Measurements from ENCODE around the gene PDC.
"Not testable (repeated sequence)": the region's sequence is repeated elsewhere in the genome, so short reads cannot be mapped to it uniquely, and the experiment has no call there.

Gene PDC

DNA sequence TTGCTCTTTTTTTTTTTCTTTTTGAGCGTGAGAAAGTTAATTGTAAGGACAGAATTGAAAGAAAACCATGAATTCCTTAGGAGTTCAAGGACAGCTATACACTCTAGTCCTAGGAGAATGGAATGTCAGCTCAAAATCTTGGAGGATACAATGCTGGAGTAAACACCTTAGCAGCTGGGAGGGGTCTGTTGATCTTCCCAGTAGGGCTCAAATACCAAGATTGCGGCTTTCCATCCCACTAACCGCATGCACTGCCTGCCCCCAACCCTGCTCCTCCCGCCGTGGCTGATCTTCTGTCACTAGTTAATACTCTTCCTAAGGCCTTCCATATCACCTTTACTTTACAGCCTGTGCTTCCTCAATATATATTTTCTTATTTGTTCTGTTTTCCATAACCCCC lies 2.6 kb upstream of the PDC start:
- Histone ChIP-seq H3K27ac (ENCODE audit: low read length, poor library complexity, severe bottlenecking) (no peak overlapping the region), H2BK5ac (ENCODE audit: low read depth, low read length, poor library complexity, severe bottlenecking) (no peak overlapping the region)
- DNase-seq: no peak

GRCh38 chr1:186459161-186459560 lies 1.8 kb downstream of the PDC start:
- H3K4me1 ChIP-seq (ENCODE audit: control insufficient read depth, insufficient read depth, low read depth, low read length); H3K36me3 ChIP-seq (ENCODE audit: control insufficient read depth in 1 of 2, insufficient read depth in 2 of 2, low read depth in 1 of 2, low read length in 2 of 2); H2BK5ac ChIP-seq (ENCODE audit: low read depth, low read length, poor library complexity, severe bottlenecking); H3K27me3 ChIP-seq (ENCODE audit: control insufficient read depth in 1 of 2, insufficient read depth in 1 of 2, low read length in 2 of 2); H3K27ac ChIP-seq (ENCODE audit: low read length, poor library complexity, severe bottlenecking); H3K4ac ChIP-seq (ENCODE audit: low read depth in 1 of 2, low read length in 2 of 2); H3K4me2 ChIP-seq (ENCODE audit: low read length, poor library complexity, severe bottlenecking); H4K8ac ChIP-seq (ENCODE audit: low read length); H2BK12ac ChIP-seq (ENCODE audit: low read length in 2 of 2); H3K79me1 ChIP-seq (replicated peaks; ENCODE audit: low read length, poor library complexity, severe bottlenecking); H3K14ac ChIP-seq (ENCODE audit: low read length in 2 of 2); H2BK120ac ChIP-seq (ENCODE audit: low read depth, low read length); H2AFZ ChIP-seq (ENCODE audit: low read depth, low read length); DNase-seq; H3K4me3 ChIP-seq (ENCODE audit: insufficient read depth in 1 of 2, low read depth in 1 of 2, low read length in 2 of 2); H3K18ac ChIP-seq (ENCODE audit: low read depth in 1 of 2, low read length in 2 of 2); H4K91ac ChIP-seq (ENCODE audit: low read length); H3K9ac ChIP-seq (ENCODE audit: low read length); H2AK5ac ChIP-seq (ENCODE audit: low read length, severe bottlenecking); H3K9me3 ChIP-seq (ENCODE audit: control insufficient read depth, low read length); H2BK15ac ChIP-seq (ENCODE audit: low read depth, poor library complexity, severe bottlenecking); H3K23ac ChIP-seq (ENCODE audit: low read length in 2 of 2): not testable (repeated sequence)
- WGBS: 97% methylated on average over 9 of the region's 14 CpGs

More for the DNA sequence above, 2.6 kb upstream of the PDC start:
- no peak overlapping the region for H2BK15ac ChIP-seq (ENCODE audit: low read depth, poor library complexity, severe bottlenecking)
- H2AFZ ChIP-seq (ENCODE audit: low read depth, low read length): no peak overlapping the region
- H4K8ac ChIP-seq (ENCODE audit: low read length): no peak overlapping the region
- H3K9me3 ChIP-seq (ENCODE audit: control insufficient read depth, low read length): no peaks in the 10 kb centered on the region
- no peak overlapping the region for H4K91ac ChIP-seq (ENCODE audit: low read length)
- no peak overlapping the region for H2BK12ac ChIP-seq (ENCODE audit: low read length in 2 of 2)
- H3K4me2 ChIP-seq (ENCODE audit: low read length, poor library complexity, severe bottlenecking): no peak overlapping the region
- H2BK120ac ChIP-seq (ENCODE audit: low read depth, low read length): no peak overlapping the region
- H3K18ac ChIP-seq (ENCODE audit: low read depth in 1 of 2, low read length in 2 of 2): no peak overlapping the region
- no peaks in the 10 kb centered on the region for H3K4me1 ChIP-seq (ENCODE audit: control insufficient read depth, insufficient read depth, low read depth, low read length)
- no peak overlapping the region for H3K4me3 ChIP-seq (ENCODE audit: insufficient read depth in 1 of 2, low read depth in 1 of 2, low read length in 2 of 2)
- WGBS: 81% methylated on average over 4 of the region's 5 CpGs
- H3K14ac ChIP-seq (ENCODE audit: low read length in 2 of 2): no peak overlapping the region
- no peak overlapping the region for H3K4ac ChIP-seq (ENCODE audit: low read depth in 1 of 2, low read length in 2 of 2)
- no peak overlapping the region for H2AK5ac ChIP-seq (ENCODE audit: low read length, severe bottlenecking)
- H3K27me3 ChIP-seq (ENCODE audit: control insufficient read depth in 1 of 2, insufficient read depth in 1 of 2, low read length in 2 of 2): no peaks in the 10 kb centered on the region
- H3K36me3 ChIP-seq (ENCODE audit: control insufficient read depth in 1 of 2, insufficient read depth in 2 of 2, low read depth in 1 of 2, low read length in 2 of 2): no peaks in the 10 kb centered on the region
- H3K79me1 ChIP-seq (replicated peaks; ENCODE audit: low read length, poor library complexity, severe bottlenecking): no peaks in the 10 kb centered on the region
- no peak overlapping the region for H3K9ac ChIP-seq (ENCODE audit: low read length)
- H3K23ac ChIP-seq (ENCODE audit: low read length in 2 of 2): no peak overlapping the region

DNA sequence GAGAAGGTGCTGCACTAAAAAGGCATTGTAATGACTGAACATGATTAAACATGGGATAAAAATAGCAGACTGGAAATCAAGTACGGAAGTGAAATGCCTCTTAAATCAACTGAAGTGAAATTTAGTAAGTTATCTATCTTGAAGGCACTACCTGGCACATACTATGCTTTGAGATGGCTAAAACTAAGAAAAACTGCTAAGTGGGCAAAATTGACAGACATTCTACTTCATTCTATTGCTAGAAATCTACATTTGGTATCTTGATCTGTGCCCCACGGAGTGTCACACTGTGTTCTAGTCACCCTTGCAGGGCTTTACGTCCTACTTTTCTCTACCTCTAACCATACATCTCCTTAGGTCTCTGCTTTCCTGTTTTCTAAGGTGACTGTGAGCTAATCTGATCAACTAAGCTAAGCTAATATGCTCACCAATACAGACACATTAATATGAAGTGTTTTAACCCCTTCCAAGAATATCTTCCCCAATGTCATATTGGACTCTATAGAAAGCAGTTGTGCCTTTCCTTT lies 4.1 kb downstream of the PDC start:
- no peak overlapping the region for H3K4me2 ChIP-seq (ENCODE audit: low read length, poor library complexity, severe bottlenecking)
- H2BK12ac ChIP-seq (ENCODE audit: low read length in 2 of 2): no peak overlapping the region
- H3K36me3 ChIP-seq (ENCODE audit: control insufficient read depth in 1 of 2, insufficient read depth in 2 of 2, low read depth in 1 of 2, low read length in 2 of 2): no peaks in the 10 kb centered on the region
- no peak overlapping the region for H3K27ac ChIP-seq (ENCODE audit: low read length, poor library complexity, severe bottlenecking)
- no peaks in the 10 kb centered on the region for H3K9me3 ChIP-seq (ENCODE audit: control insufficient read depth, low read length)
- no peak overlapping the region for H3K4ac ChIP-seq (ENCODE audit: low read depth in 1 of 2, low read length in 2 of 2)
- H3K27me3 ChIP-seq (ENCODE audit: control insufficient read depth in 1 of 2, insufficient read depth in 1 of 2, low read length in 2 of 2): no peaks in the 10 kb centered on the region
- no peak overlapping the region for H3K14ac ChIP-seq (ENCODE audit: low read length in 2 of 2)
- 95% methylated on average over 2 of the region's 3 CpGs for WGBS
- H2BK5ac ChIP-seq (ENCODE audit: low read depth, low read length, poor library complexity, severe bottlenecking): no peak overlapping the region
- H2BK15ac ChIP-seq (ENCODE audit: low read depth, poor library complexity, severe bottlenecking): no peak overlapping the region
- H4K91ac ChIP-seq (ENCODE audit: low read length): no peak overlapping the region
- H3K79me1 ChIP-seq (replicated peaks; ENCODE audit: low read length, poor library complexity, severe bottlenecking): no peaks in the 10 kb centered on the region
- H4K8ac ChIP-seq (ENCODE audit: low read length): no peak overlapping the region
- H3K4me1 ChIP-seq (ENCODE audit: control insufficient read depth, insufficient read depth, low read depth, low read length): no peaks in the 10 kb centered on the region
- H2AFZ ChIP-seq (ENCODE audit: low read depth, low read length): no peak overlapping the region
- H2AK5ac ChIP-seq (ENCODE audit: low read length, severe bottlenecking): no peak overlapping the region
- DNase-seq: no peak
- H3K18ac ChIP-seq (ENCODE audit: low read depth in 1 of 2, low read length in 2 of 2): no peak overlapping the region
- H3K23ac ChIP-seq (ENCODE audit: low read length in 2 of 2): no peak overlapping the region
- H3K9ac ChIP-seq (ENCODE audit: low read length): no peak overlapping the region
- H3K4me3 ChIP-seq (ENCODE audit: insufficient read depth in 1 of 2, low read depth in 1 of 2, low read length in 2 of 2): no peak overlapping the region
- H2BK120ac ChIP-seq (ENCODE audit: low read depth, low read length): no peak overlapping the region

- H3K4me3 ChIP-seq (ENCODE audit: insufficient read depth in 1 of 2, low read depth in 1 of 2, low read length in 2 of 2): no peak overlapping the region
- H3K18ac ChIP-seq (ENCODE audit: low read depth in 1 of 2, low read length in 2 of 2): no peak overlapping the region
- no peak overlapping the region for H4K91ac ChIP-seq (ENCODE audit: low read length)
- H3K27ac ChIP-seq (ENCODE audit: low read length, poor library complexity, severe bottlenecking): no peak overlapping the region
- no peak overlapping the region for H4K8ac ChIP-seq (ENCODE audit: low read length)
- H2AK5ac ChIP-seq (ENCODE audit: low read length, severe bottlenecking): no peak overlapping the region
- no peak for DNase-seq
- H3K14ac ChIP-seq (ENCODE audit: low read length in 2 of 2): no peak overlapping the region
- no peak overlapping the region for H3K4ac ChIP-seq (ENCODE audit: low read depth in 1 of 2, low read length in 2 of 2)
- no peaks in the 10 kb centered on the region for H3K36me3 ChIP-seq (ENCODE audit: control insufficient read depth in 1 of 2, insufficient read depth in 2 of 2, low read depth in 1 of 2, low read length in 2 of 2)
- no peaks in the 10 kb centered on the region for H3K27me3 ChIP-seq (ENCODE audit: control insufficient read depth in 1 of 2, insufficient read depth in 1 of 2, low read length in 2 of 2)
- no peak overlapping the region for H2BK120ac ChIP-seq (ENCODE audit: low read depth, low read length)
- no peak overlapping the region for H3K9ac ChIP-seq (ENCODE audit: low read length)
- no peak overlapping the region for H3K23ac ChIP-seq (ENCODE audit: low read length in 2 of 2)
- 94% methylated on average over 1 of the region's 3 CpGs for WGBS
- no peaks in the 10 kb centered on the region for H3K4me1 ChIP-seq (ENCODE audit: control insufficient read depth, insufficient read depth, low read depth, low read length)
- no peaks in the 10 kb centered on the region for H3K9me3 ChIP-seq (ENCODE audit: control insufficient read depth, low read length)
- H2BK5ac ChIP-seq (ENCODE audit: low read depth, low read length, poor library complexity, severe bottlenecking): no peak overlapping the region
- H2BK12ac ChIP-seq (ENCODE audit: low read length in 2 of 2): no peak overlapping the region
- H3K79me1 ChIP-seq (replicated peaks; ENCODE audit: low read length, poor library complexity, severe bottlenecking): no peaks in the 10 kb centered on the region
- H3K4me2 ChIP-seq (ENCODE audit: low read length, poor library complexity, severe bottlenecking): no peak overlapping the region
- no peak overlapping the region for H2AFZ ChIP-seq (ENCODE audit: low read depth, low read length)
- H2BK15ac ChIP-seq (ENCODE audit: low read depth, poor library complexity, severe bottlenecking): no peak overlapping the region
Observed at GRCh38 chr1:186454981-186455380, 5.9 kb downstream of the PDC start.

Measured in mesenchymal stem cell (in vitro differentiated cells and primary cell).